A549 (cell line): Measurements from ENCODE around the gene PAIP1. TPM values are rescaled to one million over a fixed set of nuclear protein-coding genes. Genes with fewer than 3 reads are reported as not detected.

ENCODE experiments used
- ATAC-seq, 2 experiments: fragments of 200-7000 bp in 1 of 2; fragments of >200 bp in 1 of 2; cut with Nextera tagmentation in 1 of 2; cut with Tn5 transposase in 1 of 2; 3 replicates each; pipeline versions ENCODE4 v1.8.0 to v1.9.1; 2018 to 2020; ENCODE audit warnings: mild to moderate bottlenecking in 1 of 2, moderate library complexity in 1 of 2
- CTCF ChIA-PET: fragments of 300-600 bp; sonication (Branson Sonifier 250); formaldehyde crosslinking; extraction: SDS; loops from one replicate; lab custom pipeline; 2021; ENCODE audit warnings: antibody characterized with exemption, inconsistent platforms; lab: Yijun Ruan, JAX
- POLR2A ChIA-PET: fragments of 350-600 bp; formaldehyde crosslinking; extraction: SDS; loops from one replicate; lab custom pipeline; 2021; ENCODE audit warnings: antibody characterized with exemption, inconsistent platforms; lab: Yijun Ruan, JAX
- DNase-seq, 2 experiments: peaks; one replicate each; pipeline versions ENCODE4 v3.0.0 to v3.0.0-alpha.2; 2011 to 2016; ENCODE audit warnings: low read depth in 1 of 2, low spot score in 1 of 2
- FAIRE-seq: peaks from 2 replicates; lab custom pipeline; 2011; peaks lifted over from hg19 to GRCh38; lab: Jason Lieb, UNC
- H3K27ac ChIP-seq, 2 experiments: fragments of >200 bp; sonication (Bioruptor Twin); formaldehyde crosslinking; 3 replicates each; pipeline ENCODE4 v1.5.1; 2016 to 2017
- H3K4me1 ChIP-seq: fragments of >200 bp; sonication (Bioruptor Twin); formaldehyde crosslinking; 3 replicates; pipeline ENCODE4 v1.6.1; 2016
- H3K4me2 ChIP-seq: fragments of >200 bp; sonication (Bioruptor Twin); formaldehyde crosslinking; 3 replicates; pipeline ENCODE4 v1.6.1; 2016
- H3K4me3 ChIP-seq: fragments of >200 bp; sonication (Bioruptor Twin); formaldehyde crosslinking; 3 replicates; pipeline ENCODE4 v1.5.1; 2016
- H3K9me3 ChIP-seq: fragments of >200 bp; sonication (Bioruptor Twin); formaldehyde crosslinking; 3 replicates; pipeline ENCODE4 v1.6.1; 2016
- BCL3 ChIP-seq: fragments of >200 bp; sonication (Bioruptor Twin); formaldehyde crosslinking; IDR thresholded peaks from 3 replicates; pipeline ENCODE4 v1.6.1; 2016
- BHLHE40 ChIP-seq: IDR thresholded peaks from 2 replicates; pipeline ENCODE4 v1.6.1; 2012; ENCODE audit warnings: low read depth, low read length, inconsistent platforms
- CBX2 ChIP-seq: fragments of 200-600 bp; sonication (generic); IDR thresholded peaks from 2 replicates; pipeline ENCODE4 v1.6.1; 2016; ENCODE audit warnings: low read depth, mild to moderate bottlenecking, borderline replicate concordance
- CHD2 ChIP-seq: fragments of 150-350 bp; IDR thresholded peaks from 2 replicates; pipeline ENCODE4 v1.6.1; 2014; ENCODE audit warnings: low read length; ENCODE audit not compliant: partially characterized antibody
- CTCF ChIP-seq: fragments of >200 bp; sonication (Bioruptor Twin); formaldehyde crosslinking; IDR thresholded peaks from 3 replicates; pipeline ENCODE4 v1.5.1; 2016
- EHF ChIP-seq: fragments of 250-450 bp; sonication (Bioruptor Pico); IDR thresholded peaks from 2 replicates; pipeline ENCODE4 v1.5.0; 2020; ENCODE audit warnings: mild to moderate bottlenecking
- EHMT2 ChIP-seq: fragments of 200-600 bp; sonication (generic); IDR thresholded peaks from 2 replicates; pipeline ENCODE4 v1.6.1; 2016; ENCODE audit warnings: antibody characterized with exemption, low read depth, mild to moderate bottlenecking, moderate library complexity
- EP300 ChIP-seq, 2 experiments: fragments of >200 bp; sonication (Bioruptor Twin); formaldehyde crosslinking; IDR thresholded peaks; 2 replicates in 1 of 2; 3 replicates in 1 of 2; pipeline ENCODE4 v1.6.1; 2016 to 2017
- ESRRA ChIP-seq: fragments of 150-350 bp; IDR thresholded peaks from 2 replicates; pipeline ENCODE4 v1.6.1; 2014; ENCODE audit warnings: mild to moderate bottlenecking, low read length, borderline replicate concordance
- FOXS1 ChIP-seq: fragments of 250-450 bp; sonication (Bioruptor Pico); IDR thresholded peaks from 2 replicates; pipeline ENCODE4 v1.5.0; 2020; ENCODE audit warnings: mild to moderate bottlenecking, moderate library complexity
- HEYL ChIP-seq: fragments of 250-450 bp; sonication (Bioruptor Pico); IDR thresholded peaks from 2 replicates; pipeline ENCODE4 v1.8.0; 2021; ENCODE audit warnings: mild to moderate bottlenecking, moderate library complexity
- HOXA7 ChIP-seq: fragments of 250-450 bp; sonication (Bioruptor Pico); IDR thresholded peaks from 2 replicates; pipeline ENCODE4 v1.5.0; 2020; ENCODE audit warnings: mild to moderate bottlenecking, moderate library complexity
- JUN ChIP-seq, 2 experiments: fragments of >200 bp; sonication (Bioruptor Twin); formaldehyde crosslinking; IDR thresholded peaks; 2 replicates in 1 of 2; 3 replicates in 1 of 2; pipeline ENCODE4 v1.6.1; 2016 to 2017
- JUNB ChIP-seq: fragments of >200 bp; sonication (Bioruptor Twin); formaldehyde crosslinking; IDR thresholded peaks from 2 replicates; pipeline ENCODE4 v1.6.1; 2016
- KDM1A ChIP-seq: fragments of 200-600 bp; sonication (generic); IDR thresholded peaks from 2 replicates; pipeline ENCODE4 v1.6.1; 2016; ENCODE audit warnings: low read depth, mild to moderate bottlenecking
- MAZ ChIP-seq: fragments of 150-350 bp; IDR thresholded peaks from 2 replicates; pipeline ENCODE4 v1.6.1; 2014; ENCODE audit warnings: antibody characterized with exemption, low read depth, low read length, borderline replicate concordance
- MYC ChIP-seq: IDR thresholded peaks from 2 replicates; pipeline ENCODE4 v1.6.1; 2012; ENCODE audit warnings: mild to moderate bottlenecking, inconsistent platforms, low read length, improper control_type of control experiment, borderline replicate concordance
- PBX3 ChIP-seq: IDR thresholded peaks from 2 replicates; pipeline ENCODE4 v1.6.1; 2012
- POLR2A ChIP-seq: IDR thresholded peaks from 2 replicates; pipeline ENCODE4 v1.6.1; 2012; ENCODE audit warnings: mild to moderate bottlenecking, low read length
- RNF2 ChIP-seq: fragments of 200-600 bp; sonication (generic); IDR thresholded peaks from 2 replicates; pipeline ENCODE4 v1.6.1; 2016; ENCODE audit warnings: low read depth, mild to moderate bottlenecking, antibody characterized with exemption, moderate library complexity, borderline replicate concordance
- TFCP2L1 ChIP-seq: fragments of 250-450 bp; sonication (Bioruptor Pico); IDR thresholded peaks from 2 replicates; pipeline ENCODE4 v1.5.0; 2021; ENCODE audit warnings: mild to moderate bottlenecking
- ZFP36 ChIP-seq: fragments of 450-650 bp; IDR thresholded peaks from 2 replicates; pipeline ENCODE4 v1.6.1; 2014; ENCODE audit warnings: borderline replicate concordance; ENCODE audit not compliant: partially characterized antibody
- whole genome bisulfite sequencing: methylation state at CpG from one replicate; pipeline ENCODE4 v1.1.6; 2017; ENCODE audit errors: missing lambda C conversion rate; 5-methylcytosine and 5-hydroxymethylcytosine counted together
- polyA plus RNA-seq, 4 experiments: library from polyadenylated mRNA; depleted of rRNA in 3 of 4; stranded (reverse); fragments of >200 nt; fragmentation: RNase III in 1 of 4; extraction: RNeasy Plus Mini Kit Qiagen cat#74134 plus additional on column Dnase treatment in 1 of 4; gene quantifications; 2 replicates in 3 of 4; 3 replicates in 1 of 4; pipeline ENCODE4 v1.2.3, GENCODE V29; 2011 to 2017
- TF ChIP-seq, protein P1 (sequence below): fragments of 150-350 bp; IDR thresholded peaks from 2 replicates; pipeline ENCODE4 v1.6.1; 2014; ENCODE audit warnings: low read depth, mild to moderate bottlenecking, low read length
- TF ChIP-seq, protein P2 (sequence below): fragments of 450-650 bp; IDR thresholded peaks from 2 replicates; pipeline ENCODE4 v1.6.1; 2014; ENCODE audit warnings: antibody characterized with exemption
- TF ChIP-seq, protein P3 (sequence below): fragments of >200 bp; sonication (Bioruptor Twin); formaldehyde crosslinking; IDR thresholded peaks from 2 replicates; pipeline ENCODE4 v1.6.1; 2016

Gene PAIP1
- polyA plus RNA-seq, 2 of the 4 experiments (the other 2 are of a cell fraction) = 89.6 to 188 TPM

- TF ChIP-seq PBX3 (no peak), CHD2 (no peak), BHLHE40 (no peak), JUNB (no peak), JUN (IDR thresholded peaks at IDR 0.05) (no peak), CBX2 (no peak), EP300 (IDR thresholded peaks at IDR 0.05) (no peak), MAZ (no peak), CTCF (no peak), POLR2A (peak; percentile 38), KDM1A (no peak), HEYL (no peak), ESRRA (no peak)
- TF ChIP-seq, protein P1, sequence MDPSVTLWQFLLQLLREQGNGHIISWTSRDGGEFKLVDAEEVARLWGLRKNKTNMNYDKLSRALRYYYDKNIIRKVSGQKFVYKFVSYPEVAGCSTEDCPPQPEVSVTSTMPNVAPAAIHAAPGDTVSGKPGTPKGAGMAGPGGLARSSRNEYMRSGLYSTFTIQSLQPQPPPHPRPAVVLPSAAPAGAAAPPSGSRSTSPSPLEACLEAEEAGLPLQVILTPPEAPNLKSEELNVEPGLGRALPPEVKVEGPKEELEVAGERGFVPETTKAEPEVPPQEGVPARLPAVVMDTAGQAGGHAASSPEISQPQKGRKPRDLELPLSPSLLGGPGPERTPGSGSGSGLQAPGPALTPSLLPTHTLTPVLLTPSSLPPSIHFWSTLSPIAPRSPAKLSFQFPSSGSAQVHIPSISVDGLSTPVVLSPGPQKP = no peak
- TF ChIP-seq, protein P2, sequence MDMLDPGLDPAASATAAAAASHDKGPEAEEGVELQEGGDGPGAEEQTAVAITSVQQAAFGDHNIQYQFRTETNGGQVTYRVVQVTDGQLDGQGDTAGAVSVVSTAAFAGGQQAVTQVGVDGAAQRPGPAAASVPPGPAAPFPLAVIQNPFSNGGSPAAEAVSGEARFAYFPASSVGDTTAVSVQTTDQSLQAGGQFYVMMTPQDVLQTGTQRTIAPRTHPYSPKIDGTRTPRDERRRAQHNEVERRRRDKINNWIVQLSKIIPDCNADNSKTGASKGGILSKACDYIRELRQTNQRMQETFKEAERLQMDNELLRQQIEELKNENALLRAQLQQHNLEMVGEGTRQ = peak; percentile 46
- TF ChIP-seq, all 56 proteins: peak for 4
Measured at GRCh38 chr5:43555895-43556606, 826 bp downstream of the PAIP1 start (continued).

GRCh38 chr5:43554497-43554896, 2.4 kb downstream of the PAIP1 start:
- ChIA-PET CTCF (interaction anchor here (2.0 kb wide), 1 partner anchor 70 kb away, joined by 7 read pairs; the partner anchor contains the start of gene TMEM267), POLR2A (interaction anchor here (1.3 kb wide), 1 partner anchor 49 kb away, joined by 3 read pairs; the partner anchor contains the start of gene NNT)
- Histone ChIP-seq H3K4me1 (peaks cover 23% of the 10 kb centered on the region; the same call in 2 of the 3 replicates), H3K4me3 (peak overlapping the region; percentile 93; the same call in 2 of the 3 replicates), H3K27ac (no peak overlapping the region), H3K4me2 (peak overlapping the region; percentile 86), H3K9me3 (no peaks in the 10 kb centered on the region)
- FAIRE-seq (no peak), DNase-seq (no peak), ATAC-seq (no peak)
- TF ChIP-seq ESRRA (no peak), JUN (IDR thresholded peaks at IDR 0.05) (no peak), EHF (CRISPR knock-in tag) (no peak), HOXA7 (CRISPR knock-in tag) (no peak), EHMT2 (no peak), FOXS1 (CRISPR knock-in tag) (no peak), BCL3 (no peak), RNF2 (no peak), KDM1A (no peak), ZFP36 (no peak), EP300 (IDR thresholded peaks at IDR 0.05) (no peak), POLR2A (no peak), TFCP2L1 (CRISPR knock-in tag) (no peak), MYC (no peak)
- TF ChIP-seq, protein P3, sequence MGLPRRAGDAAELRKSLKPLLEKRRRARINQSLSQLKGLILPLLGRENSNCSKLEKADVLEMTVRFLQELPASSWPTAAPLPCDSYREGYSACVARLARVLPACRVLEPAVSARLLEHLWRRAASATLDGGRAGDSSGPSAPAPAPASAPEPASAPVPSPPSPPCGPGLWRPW = no peak
- TF ChIP-seq, protein P1 = no peak
- WGBS = 89% methylated on average over 1 of the region's 1 CpG
